ENCODE measurements around the gene SPATA16.

DNA sequence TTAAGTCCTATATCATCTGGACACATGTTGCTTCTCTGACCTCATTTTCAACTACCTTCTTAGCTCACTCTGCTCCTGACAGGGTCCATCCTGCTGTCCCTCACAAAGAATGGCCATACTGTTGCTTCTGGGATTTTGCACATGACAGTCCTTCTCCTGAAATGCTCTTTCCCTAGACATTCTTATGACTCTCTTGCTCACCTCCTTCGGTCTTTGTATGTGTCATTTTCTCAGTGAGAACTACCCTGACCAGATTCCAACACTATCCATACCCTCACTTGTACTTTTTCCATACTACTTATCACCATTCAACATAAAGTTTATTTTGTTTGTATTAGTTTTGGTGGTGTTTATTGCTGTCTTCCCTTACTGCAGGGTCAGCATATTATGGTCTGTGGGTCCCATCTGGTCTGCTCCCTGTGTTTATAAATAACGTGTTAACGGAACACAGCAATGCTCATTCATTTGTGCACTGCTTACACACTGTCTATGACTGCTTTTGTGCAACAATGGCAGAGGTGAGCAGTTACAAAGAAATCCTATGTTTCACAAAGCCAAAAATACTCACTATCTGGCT lies 159.5 kb downstream of the SPATA16 start:
- TF ChIP-seq, protein P1, sequence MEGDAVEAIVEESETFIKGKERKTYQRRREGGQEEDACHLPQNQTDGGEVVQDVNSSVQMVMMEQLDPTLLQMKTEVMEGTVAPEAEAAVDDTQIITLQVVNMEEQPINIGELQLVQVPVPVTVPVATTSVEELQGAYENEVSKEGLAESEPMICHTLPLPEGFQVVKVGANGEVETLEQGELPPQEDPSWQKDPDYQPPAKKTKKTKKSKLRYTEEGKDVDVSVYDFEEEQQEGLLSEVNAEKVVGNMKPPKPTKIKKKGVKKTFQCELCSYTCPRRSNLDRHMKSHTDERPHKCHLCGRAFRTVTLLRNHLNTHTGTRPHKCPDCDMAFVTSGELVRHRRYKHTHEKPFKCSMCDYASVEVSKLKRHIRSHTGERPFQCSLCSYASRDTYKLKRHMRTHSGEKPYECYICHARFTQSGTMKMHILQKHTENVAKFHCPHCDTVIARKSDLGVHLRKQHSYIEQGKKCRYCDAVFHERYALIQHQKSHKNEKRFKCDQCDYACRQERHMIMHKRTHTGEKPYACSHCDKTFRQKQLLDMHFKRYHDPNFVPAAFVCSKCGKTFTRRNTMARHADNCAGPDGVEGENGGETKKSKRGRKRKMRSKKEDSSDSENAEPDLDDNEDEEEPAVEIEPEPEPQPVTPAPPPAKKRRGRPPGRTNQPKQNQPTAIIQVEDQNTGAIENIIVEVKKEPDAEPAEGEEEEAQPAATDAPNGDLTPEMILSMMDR (IDR thresholded peaks at IDR 0.05; ENCODE audit: low read length), result no peak
- TF ChIP-seq EZH2 (optimal IDR thresholded peaks at IDR 0.05; ENCODE audit: low read depth, low read length), result no peak
